CD4-positive, alpha-beta T cell treated with Interleukin-10 for 1 hour (primary cell): ENCODE measurements around the gene ZNF202.

Experiments used
- DNase-seq: peaks from one replicate; pipeline ENCODE4 v3.0.0-alpha.2; 2020

The ZNF202 gene

DNA sequence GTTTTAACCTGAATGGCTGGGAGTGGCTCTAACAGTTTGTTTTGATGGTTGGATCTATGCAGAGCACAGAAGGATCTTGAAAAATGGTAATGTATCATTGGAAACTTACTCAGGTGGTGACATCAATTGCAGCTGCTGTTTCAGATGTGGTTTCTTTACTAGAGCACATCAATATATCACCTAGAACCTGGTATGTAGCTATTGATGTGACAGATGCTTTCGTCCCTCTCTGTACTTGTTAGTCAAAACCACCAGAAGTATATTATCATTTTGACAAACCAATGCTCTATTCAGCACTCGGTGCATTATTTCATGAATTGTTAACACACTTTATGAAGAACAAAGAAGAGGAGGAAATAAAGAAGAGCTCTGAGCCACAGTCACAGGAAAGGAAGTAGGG is 60.4 kb downstream of the ZNF202 start:
- peak; percentile 23 for DNase-seq

DNA sequence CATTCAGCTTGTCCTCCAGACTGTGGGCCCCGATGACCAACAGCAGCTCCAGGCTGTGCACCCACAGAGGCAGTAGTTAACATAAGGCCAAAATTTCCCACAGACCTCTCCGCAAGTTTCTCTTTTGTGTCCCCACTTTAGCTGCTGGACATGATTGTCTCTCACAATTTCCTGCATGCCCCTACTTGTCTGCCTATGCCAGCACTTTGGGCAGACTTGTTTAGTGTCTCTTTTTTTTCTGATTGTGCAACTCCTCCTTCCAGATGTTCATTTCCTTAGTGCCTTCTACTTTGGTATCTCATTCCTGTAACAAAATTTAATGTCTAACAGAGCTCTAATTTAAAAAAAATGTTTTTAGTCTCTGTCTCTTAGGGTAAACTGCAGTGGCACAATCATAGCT is 63.2 kb downstream of the ZNF202 start:
- no peak for DNase-seq

DNA sequence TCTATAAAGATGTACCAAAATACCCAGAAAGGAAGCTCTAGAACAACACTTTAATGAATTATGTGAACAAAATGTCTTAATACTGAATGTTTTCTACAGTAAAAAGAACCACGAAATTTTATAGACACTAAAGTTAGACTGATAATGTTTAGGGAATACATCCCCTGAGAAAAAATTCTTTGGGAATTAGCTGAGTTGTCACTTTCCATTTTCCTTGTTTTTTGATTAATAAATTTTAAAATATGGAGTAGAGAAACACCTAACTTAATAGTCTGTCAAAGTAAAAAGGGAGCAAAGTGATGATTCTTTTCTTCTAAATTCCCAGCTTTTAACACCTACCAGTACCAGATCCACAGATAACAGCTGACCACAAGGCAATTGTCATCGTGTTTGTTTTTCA is 64.0 kb downstream of the ZNF202 start:
- no peak for DNase-seq

DNA sequence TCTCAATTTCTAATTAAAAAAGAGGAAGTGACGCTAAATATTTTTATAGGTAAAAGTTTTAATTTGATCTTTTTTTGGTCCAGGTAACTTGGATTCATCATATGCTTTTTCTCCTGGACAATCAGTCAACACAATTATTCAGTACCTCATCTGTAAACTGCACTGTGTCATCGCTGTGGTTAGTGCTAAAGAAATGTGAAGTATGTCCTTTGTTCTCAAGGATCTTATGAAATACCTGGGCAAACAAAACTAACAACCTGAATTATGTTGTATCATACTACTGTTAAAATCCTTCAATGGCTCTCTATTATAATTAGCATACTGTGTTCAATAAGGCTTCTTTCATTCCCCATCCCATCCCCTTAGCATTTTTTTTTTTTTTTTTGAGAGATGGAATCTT is 67.2 kb downstream of the ZNF202 start:
- DNase-seq = no peak
